ENCODE data around the gene USP6.

GRCh38 chr17:5080591-5080990 is 35.2 kb upstream of the USP6 start:
- no peak for TF ChIP-seq CTCF (IDR thresholded peaks at IDR 0.05)
- TF ChIP-seq POLR2A (IDR thresholded peaks at IDR 0.05) = no peak
